ENCODE data around the gene HDGFL2. TPM values are rescaled to one million over a fixed set of nuclear protein-coding genes. Genes with fewer than 3 reads are reported as not detected.
A peak's percentile ranks its signal among the peaks of the same experiment; 100 is the strongest.

HDGFL2 gene
- total and polyA plus RNA-seq, 2 donors from 2014 or later, result 37.8 to 38.8 TPM

DNA sequence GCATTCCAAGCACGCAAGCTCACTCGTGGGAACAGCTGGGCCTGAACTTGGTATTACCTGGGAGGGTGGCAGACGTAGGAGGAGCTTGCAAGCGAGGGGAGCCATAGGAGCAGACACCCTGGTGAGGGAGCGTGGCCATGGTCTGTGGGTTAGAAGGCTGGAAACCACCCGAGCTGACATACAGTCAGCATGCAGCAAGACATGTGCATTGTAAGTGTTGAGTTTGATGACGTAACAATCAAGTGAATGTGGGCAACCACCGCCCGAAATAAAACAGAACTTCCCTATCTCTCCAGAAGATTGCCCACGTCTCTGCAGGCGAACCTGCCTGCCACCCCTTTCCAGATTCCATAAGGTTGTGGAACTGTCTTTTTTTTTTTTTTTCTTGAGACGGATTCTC, 41.3 kb upstream of the HDGFL2 start:
- H3K27me3 ChIP-seq (ENCODE audit: control insufficient read depth, insufficient read depth, low read length), result no peaks in the 10 kb centered on the region
- no peaks in the 10 kb centered on the region for H3K36me3 ChIP-seq (ENCODE audit: control insufficient read depth in 2 of 3, insufficient read depth in 3 of 3, low read length in 3 of 3)
- H3K4me3 ChIP-seq (ENCODE audit: low read length in 3 of 3), result no peak overlapping the region
- H3K9ac ChIP-seq (ENCODE audit: low read length in 3 of 3), result no peak overlapping the region
- H3K9me3 ChIP-seq (ENCODE audit: control insufficient read depth in 2 of 3, insufficient read depth in 1 of 3, low read length in 3 of 3), result no peaks in the 10 kb centered on the region
- FAIRE-seq, result no peak
- TF ChIP-seq, protein P1, sequence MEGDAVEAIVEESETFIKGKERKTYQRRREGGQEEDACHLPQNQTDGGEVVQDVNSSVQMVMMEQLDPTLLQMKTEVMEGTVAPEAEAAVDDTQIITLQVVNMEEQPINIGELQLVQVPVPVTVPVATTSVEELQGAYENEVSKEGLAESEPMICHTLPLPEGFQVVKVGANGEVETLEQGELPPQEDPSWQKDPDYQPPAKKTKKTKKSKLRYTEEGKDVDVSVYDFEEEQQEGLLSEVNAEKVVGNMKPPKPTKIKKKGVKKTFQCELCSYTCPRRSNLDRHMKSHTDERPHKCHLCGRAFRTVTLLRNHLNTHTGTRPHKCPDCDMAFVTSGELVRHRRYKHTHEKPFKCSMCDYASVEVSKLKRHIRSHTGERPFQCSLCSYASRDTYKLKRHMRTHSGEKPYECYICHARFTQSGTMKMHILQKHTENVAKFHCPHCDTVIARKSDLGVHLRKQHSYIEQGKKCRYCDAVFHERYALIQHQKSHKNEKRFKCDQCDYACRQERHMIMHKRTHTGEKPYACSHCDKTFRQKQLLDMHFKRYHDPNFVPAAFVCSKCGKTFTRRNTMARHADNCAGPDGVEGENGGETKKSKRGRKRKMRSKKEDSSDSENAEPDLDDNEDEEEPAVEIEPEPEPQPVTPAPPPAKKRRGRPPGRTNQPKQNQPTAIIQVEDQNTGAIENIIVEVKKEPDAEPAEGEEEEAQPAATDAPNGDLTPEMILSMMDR (IDR thresholded peaks at IDR 0.05; ENCODE audit: borderline replicate concordance, extremely low read depth, insufficient read depth), result no peak
- intact Hi-C loops (cut with DNase I), result no loop called here
- H3K4me1 ChIP-seq (ENCODE audit: control insufficient read depth in 2 of 3, insufficient read depth in 2 of 3, low read depth in 1 of 3, low read length in 3 of 3), result no peaks in the 10 kb centered on the region
- H3K27ac ChIP-seq (ENCODE audit: low read depth in 2 of 2, low read length in 2 of 2), result no peak overlapping the region
- no peak for DNase-seq

DNA sequence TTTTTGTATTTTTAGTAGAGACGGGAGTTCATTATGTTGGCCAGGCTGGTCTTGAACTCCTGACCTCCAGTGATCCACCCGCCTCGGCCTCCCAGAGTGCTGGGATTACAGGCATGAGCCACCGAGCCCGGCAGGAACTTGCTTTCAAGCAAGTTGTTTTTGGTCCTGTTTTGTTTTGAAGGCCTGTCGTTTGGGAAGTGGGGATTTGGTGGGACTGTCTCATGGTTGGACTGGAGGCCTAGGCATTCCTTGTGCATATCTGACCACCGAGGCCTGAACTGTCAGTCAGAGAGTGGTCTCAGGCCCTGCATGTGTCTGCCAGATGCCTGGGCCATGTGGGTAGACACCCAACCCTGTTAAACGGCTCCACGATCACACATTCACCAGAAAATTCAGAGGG, 40.8 kb upstream of the HDGFL2 start:
- H3K27ac ChIP-seq (ENCODE audit: low read depth in 2 of 2, low read length in 2 of 2), result no peak overlapping the region
- H3K4me3 ChIP-seq (ENCODE audit: low read length in 3 of 3), result no peak overlapping the region
- TF ChIP-seq, protein P1 (IDR thresholded peaks at IDR 0.05; ENCODE audit: borderline replicate concordance, extremely low read depth, insufficient read depth), result no peak
- intact Hi-C loops (cut with DNase I), result no loop called here
- FAIRE-seq (no peak), DNase-seq (no peak)
- H3K9ac ChIP-seq (ENCODE audit: low read length in 3 of 3), result no peak overlapping the region
- no peaks in the 10 kb centered on the region for H3K4me1 ChIP-seq (ENCODE audit: control insufficient read depth in 2 of 3, insufficient read depth in 2 of 3, low read depth in 1 of 3, low read length in 3 of 3)
- H3K27me3 ChIP-seq (ENCODE audit: control insufficient read depth, insufficient read depth, low read length), result no peaks in the 10 kb centered on the region
- no peaks in the 10 kb centered on the region for H3K36me3 ChIP-seq (ENCODE audit: control insufficient read depth in 2 of 3, insufficient read depth in 3 of 3, low read length in 3 of 3)
- no peaks in the 10 kb centered on the region for H3K9me3 ChIP-seq (ENCODE audit: control insufficient read depth in 2 of 3, insufficient read depth in 1 of 3, low read length in 3 of 3)

DNA sequence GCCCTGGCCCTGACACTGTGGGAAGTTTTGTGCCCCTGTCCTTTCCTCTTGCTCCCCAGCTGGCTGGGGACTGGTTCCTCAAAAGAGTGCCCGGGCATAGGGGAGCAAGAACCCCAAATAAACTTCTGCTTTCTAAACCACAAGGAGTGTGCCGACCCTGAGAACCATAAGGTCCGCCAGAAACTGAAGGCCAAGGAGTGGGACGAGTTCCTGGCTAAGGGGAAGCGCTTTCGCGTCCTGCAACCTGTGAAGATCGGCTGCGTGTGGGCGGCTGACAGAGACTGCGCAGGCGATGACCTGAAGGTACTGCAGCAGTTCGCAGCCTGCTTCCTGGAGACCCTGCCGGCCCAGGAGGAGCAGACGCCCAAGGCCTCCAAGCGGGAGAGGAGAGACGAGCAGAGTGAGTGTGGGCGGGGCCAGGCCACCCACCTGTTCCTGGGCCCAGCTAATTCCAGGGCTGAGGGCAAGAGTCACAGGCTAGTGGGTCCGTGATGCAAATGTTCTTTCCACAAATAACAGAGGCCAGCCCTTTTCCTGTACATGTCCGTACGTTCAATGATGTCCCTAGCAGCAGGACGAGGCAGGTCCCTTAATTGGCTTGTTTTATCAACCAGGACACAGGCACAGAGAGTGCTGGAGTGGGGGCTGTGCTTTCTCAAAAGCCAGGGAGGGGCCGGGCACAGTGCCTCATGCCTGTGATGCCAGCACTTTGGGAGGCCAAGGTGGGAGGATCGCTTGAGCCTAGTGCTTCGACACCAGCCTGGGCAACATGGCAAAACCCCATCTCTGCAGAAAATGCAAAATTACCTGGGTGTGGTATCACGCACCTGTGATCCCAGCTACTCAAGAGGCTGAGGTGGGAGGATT, 40.1 kb upstream of the HDGFL2 start:
- H3K27ac ChIP-seq (ENCODE audit: low read depth in 2 of 2, low read length in 2 of 2), result no peak overlapping the region
- H3K4me1 ChIP-seq (ENCODE audit: control insufficient read depth in 2 of 3, insufficient read depth in 2 of 3, low read depth in 1 of 3, low read length in 3 of 3), result no peaks in the 10 kb centered on the region
- no peaks in the 10 kb centered on the region for H3K27me3 ChIP-seq (ENCODE audit: control insufficient read depth, insufficient read depth, low read length)
- H3K9ac ChIP-seq (ENCODE audit: low read length in 3 of 3), result no peak overlapping the region
- H3K9me3 ChIP-seq (ENCODE audit: control insufficient read depth in 2 of 3, insufficient read depth in 1 of 3, low read length in 3 of 3), result no peaks in the 10 kb centered on the region
- no peak for FAIRE-seq
- no peaks in the 10 kb centered on the region for H3K36me3 ChIP-seq (ENCODE audit: control insufficient read depth in 2 of 3, insufficient read depth in 3 of 3, low read length in 3 of 3)
- intact Hi-C loops (cut with DNase I), result no loop called here
- H3K4me3 ChIP-seq (ENCODE audit: low read length in 3 of 3), result no peak overlapping the region
- TF ChIP-seq, protein P1 (IDR thresholded peaks at IDR 0.05; ENCODE audit: borderline replicate concordance, extremely low read depth, insufficient read depth), result no peak
- DNase-seq, result peak in 2 of 5 donors; percentile 30 to 76
